Uterus (tissue), 4 donors: ENCODE results near the gene ZNF608. TPM values are rescaled to one million over a fixed set of nuclear protein-coding genes. Genes with fewer than 3 reads are reported as not detected.

Experiments used
- DNase-seq, 2 donors: peaks; one replicate each; pipeline ENCODE4 v3.0.0-alpha.2; 2019 to 2020
- H3K27ac ChIP-seq, 2 donors: fragments of 200-600 bp; sonication (generic); 1 replicate in 1 of 2; 2 replicates in 1 of 2; pipeline ENCODE4 v1.5.1; 2016 to 2018
- H3K27me3 ChIP-seq, 2 donors: fragments of 200-600 bp; sonication (generic); one replicate each; pipeline ENCODE4 v1.5.1; 2018 to 2019; ENCODE audit warnings: control low read depth in 1 of 2
- H3K36me3 ChIP-seq, 2 donors: fragments of 200-600 bp; sonication (generic); one replicate each; pipeline ENCODE4 v1.5.1; 2019; ENCODE audit warnings: control low read depth in 1 of 2
- H3K4me1 ChIP-seq, 2 donors: fragments of 200-600 bp; sonication (generic); one replicate each; pipeline ENCODE4 v1.5.1; 2018 to 2019; ENCODE audit warnings: control low read depth in 1 of 2
- H3K4me3 ChIP-seq, 2 donors: fragments of 200-600 bp; sonication (generic); 1 replicate in 1 of 2; 2 replicates in 1 of 2; pipeline ENCODE4 v1.5.1; 2018 to 2019; ENCODE audit warnings: mild to moderate bottlenecking in 1 of 2
- H3K9me3 ChIP-seq, 2 donors: fragments of 200-600 bp; sonication (generic); one replicate each; pipeline ENCODE4 v1.5.1; 2019; ENCODE audit warnings: control low read depth in 1 of 2
- CTCF ChIP-seq, 4 experiments: fragments of 200-600 bp in 2 of 4; fragments of 450-650 bp in 2 of 4; sonication (generic) in 2 of 4; IDR thresholded peaks; one replicate each; pipeline ENCODE4 v1.5.1; 2016 to 2019; ENCODE audit warnings: antibody characterized with exemption in 4 of 4, mild to moderate bottlenecking in 2 of 4, moderate library complexity in 1 of 4
- POLR2A ChIP-seq, 2 donors: fragments of 450-650 bp; IDR thresholded peaks; one replicate each; pipeline ENCODE4 v1.6.1; 2016; ENCODE audit warnings: antibody characterized with exemption in 2 of 2, mild to moderate bottlenecking in 1 of 2, moderate library complexity in 1 of 2
- intact Hi-C: fragments of 100-400 bp; cut with DNase I; formaldehyde crosslinking; loops from one replicate; pipeline ENCODE4 v1.15.1; 2023; ENCODE audit warnings: low total_unique reads
- total RNA-seq, 4 donors: library from RNA; depleted of rRNA in 3 of 4; stranded (reverse); fragments of >200 nt in 3 of 4; gene quantifications; one replicate each; pipeline versions ENCODE4 v1.1.0 to v1.2.4, GENCODE V29; 2014 to 2023
- donor health status: DM: yes; HTN: yes; CAD: no.

ZNF608 gene
- total RNA-seq, 4 donors from 2014 or later = 11.1 to 1,086 (median 59.0) TPM

- no peak for TF ChIP-seq POLR2A (IDR thresholded peaks at IDR 0.05)
- TF ChIP-seq CTCF (IDR thresholded peaks at IDR 0.05) = no peak
- Histone ChIP-seq H3K27ac (no peak overlapping the region), H3K4me3 (no peak overlapping the region), H3K4me1 (no peaks in the 10 kb centered on the region), H3K9me3 (no peaks in the 10 kb centered on the region), H3K36me3 (no peaks in the 10 kb centered on the region), H3K27me3 (no peaks in the 10 kb centered on the region)
- intact Hi-C loops = no loop called here
- no peak for DNase-seq
These were observed 19.6 kb downstream of the ZNF608 start for GRCh38 chr5:124726631-124727362.

GRCh38 chr5:124725622-124726258 lies 20.7 kb downstream of the ZNF608 start:
- H3K4me1 ChIP-seq = no peaks in the 10 kb centered on the region
- intact Hi-C loops = no loop called here
- H3K27ac ChIP-seq = no peak overlapping the region
- H3K36me3 ChIP-seq = no peaks in the 10 kb centered on the region
- no peaks in the 10 kb centered on the region for H3K9me3 ChIP-seq
- no peak for DNase-seq
- no peaks in the 10 kb centered on the region for H3K27me3 ChIP-seq
- TF ChIP-seq CTCF (IDR thresholded peaks at IDR 0.05) (no peak), POLR2A (IDR thresholded peaks at IDR 0.05) (no peak)
- no peak overlapping the region for H3K4me3 ChIP-seq

GRCh38 chr5:124725040-124725434 lies 21.4 kb downstream of the ZNF608 start:
- no peak for TF ChIP-seq CTCF (IDR thresholded peaks at IDR 0.05)
- intact Hi-C loops = no loop called here
- no peak overlapping the region for H3K27ac ChIP-seq
- no peaks in the 10 kb centered on the region for H3K36me3 ChIP-seq
- H3K4me3 ChIP-seq = no peak overlapping the region
- no peak for DNase-seq
- H3K27me3 ChIP-seq = no peaks in the 10 kb centered on the region
- H3K4me1 ChIP-seq = no peaks in the 10 kb centered on the region
- H3K9me3 ChIP-seq = no peaks in the 10 kb centered on the region

GRCh38 chr5:124724357-124725039 lies 21.9 kb downstream of the ZNF608 start:
- H3K27ac ChIP-seq = no peak overlapping the region
- no peaks in the 10 kb centered on the region for H3K9me3 ChIP-seq
- no peak for DNase-seq
- H3K4me3 ChIP-seq = no peak overlapping the region
- H3K4me1 ChIP-seq = no peaks in the 10 kb centered on the region
- H3K36me3 ChIP-seq = no peaks in the 10 kb centered on the region
- H3K27me3 ChIP-seq = no peaks in the 10 kb centered on the region
- intact Hi-C loops = no loop called here
- TF ChIP-seq CTCF (IDR thresholded peaks at IDR 0.05) (no peak), POLR2A (IDR thresholded peaks at IDR 0.05) (no peak)

- Histone ChIP-seq H3K4me3 (no peak overlapping the region), H3K27me3 (no peaks in the 10 kb centered on the region), H3K4me1 (no peaks in the 10 kb centered on the region), H3K36me3 (no peaks in the 10 kb centered on the region), H3K9me3 (no peaks in the 10 kb centered on the region), H3K27ac (no peak overlapping the region)
- intact Hi-C loops = no loop called here
- TF ChIP-seq POLR2A (IDR thresholded peaks at IDR 0.05) = no peak
- TF ChIP-seq CTCF (IDR thresholded peaks at IDR 0.05) = no peak
- no peak for DNase-seq
These were observed 25.2 kb downstream of the ZNF608 start for GRCh38 chr5:124721229-124721735.
